Activated naive CD8-positive, alpha-beta T cell treated with anti-CD3 and anti-CD28 coated beads for 36 hours (primary cell): ENCODE measurements around the gene GADD45G. TPM values are rescaled to one million over a fixed set of nuclear protein-coding genes. Genes with fewer than 3 reads are reported as not detected.
A peak's percentile ranks its signal among the peaks of the same experiment; 100 is the strongest.

Experiments used
- DNase-seq: peaks from one replicate; pipeline ENCODE4 v3.0.0; 2021
- H3K27ac Mint-ChIP-seq: one replicate; pipeline ENCODE4 v1.8.0; 2022; ENCODE audit warnings: mild to moderate bottlenecking, moderate library complexity, mixed read lengths
- H3K27me3 Mint-ChIP-seq: one replicate; pipeline ENCODE4 v1.8.0; 2022; ENCODE audit warnings: mild to moderate bottlenecking, mixed read lengths
- H3K36me3 Mint-ChIP-seq: one replicate; pipeline ENCODE4 v1.8.0; 2021; ENCODE audit warnings: mild to moderate bottlenecking, mixed read lengths
- H3K4me1 Mint-ChIP-seq: one replicate; pipeline ENCODE4 v1.8.0; 2021; ENCODE audit warnings: mixed read lengths
- H3K4me3 Mint-ChIP-seq: one replicate; pipeline ENCODE4 v1.8.0; 2022; ENCODE audit warnings: mild to moderate bottlenecking, moderate library complexity, mixed read lengths
- H3K9me3 Mint-ChIP-seq: one replicate; pipeline ENCODE4 v1.8.0; 2022; ENCODE audit warnings: mixed read lengths
- total RNA-seq, 2 experiments: library from RNA; stranded (reverse); gene quantifications; one replicate each; pipeline ENCODE4 v1.2.3, GENCODE V29; 2021

Gene GADD45G, protein sequence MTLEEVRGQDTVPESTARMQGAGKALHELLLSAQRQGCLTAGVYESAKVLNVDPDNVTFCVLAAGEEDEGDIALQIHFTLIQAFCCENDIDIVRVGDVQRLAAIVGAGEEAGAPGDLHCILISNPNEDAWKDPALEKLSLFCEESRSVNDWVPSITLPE
- total RNA-seq, result 1 to 10 TPM; 1.4 to 1.8 TPM

DNA sequence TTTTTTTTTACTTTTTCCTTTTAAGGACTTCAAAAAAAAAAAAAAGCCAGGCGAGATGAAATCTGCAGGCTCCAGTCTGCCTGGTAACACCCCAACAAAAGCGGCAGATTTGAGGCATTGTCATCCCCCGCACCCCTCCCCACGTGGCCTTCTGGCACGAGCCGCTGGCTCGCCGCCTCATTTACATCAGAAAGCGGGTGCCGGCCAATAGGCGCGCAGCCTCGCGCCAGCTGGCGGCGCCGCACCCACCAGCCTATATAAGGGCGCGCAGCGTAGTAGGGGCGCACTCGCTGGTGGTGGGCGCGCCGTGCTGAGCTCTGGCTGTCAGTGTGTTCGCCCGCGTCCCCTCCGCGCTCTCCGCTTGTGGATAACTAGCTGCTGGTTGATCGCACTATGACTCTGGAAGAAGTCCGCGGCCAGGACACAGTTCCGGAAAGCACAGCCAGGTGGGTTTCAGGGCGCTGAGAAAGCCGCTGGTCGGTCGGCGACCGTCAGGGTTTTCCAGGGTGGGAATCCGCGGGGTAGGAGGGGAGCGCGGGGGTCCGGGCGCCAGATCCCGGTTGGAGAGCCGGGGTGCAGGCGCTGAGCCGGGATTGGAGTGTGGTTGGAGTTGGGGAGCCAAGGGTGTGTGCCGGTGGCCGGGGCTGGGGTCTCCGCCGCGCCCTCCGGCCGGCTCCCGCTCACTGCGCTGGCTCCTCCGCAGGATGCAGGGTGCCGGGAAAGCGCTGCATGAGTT, at the start of gene GADD45G:
Gene GADD45G, plus strand, starts transcription at position 284 of the 736 bp plus-strand sequence. Its CDS starts 110 bp downstream, at position 394.
- H3K4me3 Mint-ChIP-seq, result peak within 1 kb of the TSS; percentile 82
- H3K36me3 Mint-ChIP-seq, result no peaks in the 10 kb centered on the region
- no peak within 1 kb of the TSS for H3K27ac Mint-ChIP-seq
- H3K27me3 Mint-ChIP-seq, result peaks cover 4% of the 10 kb centered on the region
- H3K9me3 Mint-ChIP-seq, result no peaks in the 10 kb centered on the region
- DNase-seq, result peak; percentile 87
- peaks cover 28% of the 10 kb centered on the region for H3K4me1 Mint-ChIP-seq

DNA sequence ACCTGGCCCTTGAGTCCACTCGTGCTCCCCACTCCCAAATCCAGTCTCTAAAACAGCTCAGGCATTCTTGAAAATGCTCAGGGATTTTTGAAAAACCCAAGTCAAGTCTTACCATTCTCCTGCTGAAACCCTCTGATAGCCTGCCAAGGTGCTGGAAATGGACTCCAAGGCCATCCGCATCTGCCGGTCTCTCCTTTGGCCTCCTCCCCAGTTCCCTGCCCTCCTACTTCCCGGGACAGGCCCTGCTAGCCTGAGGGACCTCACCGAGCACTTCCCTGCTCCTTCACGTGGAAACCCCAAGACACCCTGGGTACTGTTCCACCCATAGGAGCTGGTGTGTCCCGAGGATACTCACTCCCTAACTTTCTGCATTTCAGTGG, 49.8 kb upstream of the GADD45G start:
- Mint-ChIP-seq H3K27ac (peak overlapping the region; percentile 44), H3K36me3 (no peaks in the 10 kb centered on the region), H3K27me3 (peaks cover 7% of the 10 kb centered on the region), H3K9me3 (no peaks in the 10 kb centered on the region), H3K4me3 (no peak overlapping the region), H3K4me1 (peaks cover 24% of the 10 kb centered on the region)
- DNase-seq, result no peak

DNA sequence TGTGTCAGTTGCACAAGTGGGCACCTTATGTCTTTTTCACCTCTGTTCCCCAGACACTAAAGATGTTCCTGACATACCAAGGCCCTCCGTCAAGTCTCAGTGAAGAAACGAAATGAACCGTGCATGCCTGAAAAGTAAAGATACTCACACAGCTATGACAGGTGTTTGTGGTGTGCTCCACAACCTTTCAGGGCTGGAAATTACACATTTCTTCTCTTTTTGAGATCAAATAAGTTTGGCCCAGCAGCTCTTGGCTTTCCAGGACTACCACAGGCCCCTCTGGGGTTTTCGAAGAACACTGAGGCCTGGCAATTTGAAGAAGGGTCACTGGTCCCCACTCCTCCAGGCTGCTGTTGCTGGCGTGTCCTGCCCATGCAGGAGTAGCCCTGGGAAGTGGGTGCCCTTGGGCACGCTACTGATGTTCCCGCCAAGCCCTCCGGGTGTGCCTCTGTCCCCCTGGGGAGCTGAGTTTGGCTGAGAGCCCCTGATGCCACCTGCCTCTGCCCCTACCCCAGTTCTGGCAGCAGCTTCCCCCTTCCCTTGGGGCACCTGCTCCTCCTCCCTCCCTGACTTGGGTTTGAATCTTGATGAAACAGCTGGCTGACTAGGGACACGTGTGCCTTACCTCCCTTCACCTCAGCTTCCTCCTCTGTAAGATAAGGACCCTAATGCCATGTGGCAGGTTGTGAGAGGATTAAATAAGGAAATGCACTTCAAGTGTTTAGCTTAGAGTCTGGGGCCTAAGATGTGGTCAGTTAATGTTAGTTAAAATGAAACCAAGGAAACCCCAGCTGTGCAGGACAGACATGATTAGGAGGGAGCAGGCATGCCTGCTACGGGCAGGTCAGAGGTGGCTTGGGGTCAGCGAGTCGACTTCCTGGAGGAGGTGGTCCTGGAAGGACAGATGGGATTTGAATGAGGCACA, 49.1 kb upstream of the GADD45G start:
- Mint-ChIP-seq H3K4me1 (peaks cover 24% of the 10 kb centered on the region), H3K27me3 (peaks cover 7% of the 10 kb centered on the region), H3K9me3 (no peaks in the 10 kb centered on the region), H3K4me3 (peak overlapping the region; percentile 66), H3K27ac (peak overlapping the region; percentile 34), H3K36me3 (no peaks in the 10 kb centered on the region)
- DNase-seq, result no peak

DNA sequence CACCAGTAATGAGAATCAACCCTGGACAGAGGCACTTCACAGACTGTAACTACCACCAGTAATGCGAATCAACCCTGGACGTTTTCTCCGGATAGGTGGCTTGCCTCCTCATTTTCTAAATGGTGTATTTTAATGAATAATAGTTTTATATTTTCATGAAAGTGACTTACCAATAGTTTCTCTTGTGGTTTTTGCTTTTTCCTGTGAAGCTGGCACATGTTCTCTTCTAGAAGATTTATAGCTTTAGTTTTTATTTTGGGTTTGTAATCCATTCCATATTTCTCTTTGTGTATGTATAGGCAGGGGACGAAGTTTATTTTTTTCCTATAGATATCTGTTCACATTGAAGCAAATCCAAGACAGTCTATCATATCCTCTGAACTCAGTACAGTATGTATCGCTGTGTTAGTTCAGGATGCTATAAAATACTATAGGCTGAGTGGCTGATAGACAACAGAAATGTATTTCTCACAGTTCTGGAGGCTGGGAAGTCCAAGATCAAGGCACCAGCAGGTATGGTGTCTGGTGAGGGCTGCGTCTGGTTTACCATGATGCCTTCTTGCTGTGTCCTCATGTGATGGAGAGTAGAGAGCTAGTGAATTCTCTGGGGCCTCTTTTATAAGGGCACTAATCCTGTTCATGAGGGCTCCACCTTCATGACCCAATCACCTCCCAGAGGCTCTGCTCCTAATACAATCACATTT, 46.5 kb upstream of the GADD45G start:
- no peaks in the 10 kb centered on the region for H3K36me3 Mint-ChIP-seq
- peaks cover 24% of the 10 kb centered on the region for H3K4me1 Mint-ChIP-seq
- H3K27ac Mint-ChIP-seq, result no peak overlapping the region
- DNase-seq, result no peak
- H3K4me3 Mint-ChIP-seq, result no peak overlapping the region
- no peaks in the 10 kb centered on the region for H3K9me3 Mint-ChIP-seq
- H3K27me3 Mint-ChIP-seq, result peaks cover 7% of the 10 kb centered on the region

DNA sequence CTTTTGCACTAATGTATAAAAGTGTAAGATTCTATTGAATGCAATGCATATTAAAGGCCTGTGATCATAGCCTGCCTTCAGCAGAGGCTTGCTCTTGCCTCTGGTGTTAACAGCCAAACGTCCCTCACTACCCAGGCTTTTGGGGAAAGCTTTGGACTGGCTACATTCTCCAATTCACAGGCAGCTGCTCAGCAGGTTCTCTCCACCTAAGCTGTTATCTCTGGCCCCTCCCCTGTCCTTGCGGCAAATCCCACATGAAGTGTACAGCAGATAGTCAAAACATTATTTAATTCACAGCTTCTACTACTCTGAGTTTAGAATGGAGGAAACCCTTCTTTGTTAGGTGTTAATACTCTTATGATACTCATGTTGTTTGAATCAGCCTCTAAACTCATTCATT, 45.9 kb upstream of the GADD45G start:
- Mint-ChIP-seq H3K4me3 (no peak overlapping the region), H3K9me3 (no peaks in the 10 kb centered on the region), H3K27me3 (peaks cover 7% of the 10 kb centered on the region), H3K4me1 (peaks cover 24% of the 10 kb centered on the region), H3K36me3 (no peaks in the 10 kb centered on the region), H3K27ac (no peak overlapping the region)
- no peak for DNase-seq

DNA sequence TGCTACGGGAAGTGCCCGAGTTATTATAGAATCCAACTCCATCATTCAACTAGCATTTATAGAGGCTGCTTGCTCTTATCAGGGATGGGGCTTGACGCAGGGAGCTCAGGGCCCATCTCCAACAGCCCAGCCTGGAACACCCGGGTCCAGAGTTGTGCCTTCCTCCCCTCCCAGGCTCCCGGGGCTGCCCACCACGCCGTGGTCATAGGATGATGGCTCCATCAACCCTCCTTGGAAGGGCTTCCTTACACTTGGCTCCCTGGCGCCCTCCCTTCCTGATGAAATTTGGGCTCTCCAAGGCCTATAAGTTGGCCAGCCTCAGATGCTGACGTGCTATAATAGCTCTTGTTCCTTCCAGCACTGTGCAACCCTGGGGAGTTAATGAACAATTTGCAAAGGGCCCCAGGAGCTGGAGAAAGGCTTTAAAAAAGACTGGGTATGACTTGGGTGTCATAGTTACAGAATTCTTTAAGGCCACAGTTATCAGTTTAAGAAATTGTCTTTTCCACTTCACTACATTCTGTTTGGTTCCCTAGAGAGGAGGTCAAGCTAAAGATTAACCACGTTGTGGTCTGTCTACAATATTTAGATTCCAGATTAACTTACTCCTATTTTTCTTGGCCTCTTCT, 42.5 kb upstream of the GADD45G start:
- peaks cover 13% of the 10 kb centered on the region for H3K4me1 Mint-ChIP-seq
- H3K36me3 Mint-ChIP-seq, result no peaks in the 10 kb centered on the region
- peaks cover 3% of the 10 kb centered on the region for H3K27me3 Mint-ChIP-seq
- peaks cover 3% of the 10 kb centered on the region for H3K9me3 Mint-ChIP-seq
- H3K4me3 Mint-ChIP-seq, result no peak overlapping the region
- H3K27ac Mint-ChIP-seq, result no peak overlapping the region
- no peak for DNase-seq

DNA sequence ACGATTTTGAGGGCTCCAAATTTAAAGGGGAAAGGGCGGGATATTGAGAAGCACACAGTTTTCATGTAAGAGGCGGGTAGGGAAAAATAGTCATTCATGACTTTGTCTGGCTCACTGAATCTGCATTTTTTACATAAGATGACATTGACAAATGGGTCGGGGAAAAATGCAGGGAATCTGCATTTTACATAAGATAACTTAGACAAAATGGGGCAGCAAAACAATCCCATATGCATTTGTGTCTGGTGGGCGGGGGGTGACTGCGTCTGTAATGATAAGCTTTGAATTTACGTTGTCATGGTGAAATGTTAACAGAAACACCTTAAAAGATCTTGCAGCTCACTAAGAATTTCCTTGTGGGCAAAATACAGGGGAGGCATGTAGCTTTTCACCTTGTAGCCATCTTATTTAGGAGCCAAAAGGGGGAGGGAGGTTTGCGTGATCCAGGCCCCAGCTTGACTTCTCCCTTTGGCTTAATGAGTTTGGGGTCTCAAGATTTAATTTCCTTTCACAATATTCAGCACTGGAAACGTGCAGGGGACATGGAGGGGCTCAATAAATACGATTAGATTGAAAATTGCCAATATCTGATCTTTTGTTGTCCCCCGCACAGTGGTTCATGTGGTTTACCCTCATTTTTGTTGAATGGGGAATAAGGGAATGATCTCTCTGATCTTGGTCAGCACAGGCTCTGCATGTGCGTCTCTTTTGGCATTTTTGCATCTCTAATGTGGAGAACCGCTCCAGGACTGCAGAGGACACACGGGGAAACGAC, 41.1 kb upstream of the GADD45G start:
- Mint-ChIP-seq H3K4me1 (peaks cover 11% of the 10 kb centered on the region), H3K27ac (no peak overlapping the region), H3K4me3 (no peak overlapping the region), H3K36me3 (no peaks in the 10 kb centered on the region), H3K27me3 (peaks cover 3% of the 10 kb centered on the region), H3K9me3 (peaks cover 5% of the 10 kb centered on the region)
- no peak for DNase-seq

DNA sequence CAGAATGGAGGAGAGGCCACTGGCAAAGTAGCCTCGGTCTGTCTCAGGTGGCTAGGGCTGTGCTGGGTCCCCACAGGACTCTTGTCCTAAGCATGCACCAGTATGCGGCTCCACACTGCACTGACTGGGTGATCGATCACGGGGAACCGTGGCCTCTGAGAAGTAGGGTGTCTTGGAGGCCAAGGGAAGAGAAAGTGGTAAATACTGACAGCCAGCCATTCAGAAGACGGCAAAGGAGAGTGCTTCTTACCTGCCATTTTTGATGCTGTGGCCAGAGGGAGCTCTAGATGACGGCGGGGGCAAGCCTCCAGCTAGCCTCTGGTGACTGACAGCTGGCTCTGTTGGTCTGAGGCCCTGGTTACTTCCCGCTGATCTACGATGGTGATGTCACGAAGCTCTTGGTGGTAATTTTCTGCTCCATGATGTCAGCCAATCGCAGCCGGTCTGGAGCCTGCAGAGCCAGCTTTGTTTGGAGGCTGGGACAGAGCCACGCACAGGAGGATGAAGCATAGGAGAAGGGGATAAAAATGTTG, 40.4 kb upstream of the GADD45G start:
- DNase-seq, result no peak
- H3K4me1 Mint-ChIP-seq, result peaks cover 14% of the 10 kb centered on the region
- H3K36me3 Mint-ChIP-seq, result no peaks in the 10 kb centered on the region
- peaks cover 5% of the 10 kb centered on the region for H3K9me3 Mint-ChIP-seq
- H3K4me3 Mint-ChIP-seq, result no peak overlapping the region
- H3K27me3 Mint-ChIP-seq, result peaks cover 2% of the 10 kb centered on the region
- no peak overlapping the region for H3K27ac Mint-ChIP-seq

DNA sequence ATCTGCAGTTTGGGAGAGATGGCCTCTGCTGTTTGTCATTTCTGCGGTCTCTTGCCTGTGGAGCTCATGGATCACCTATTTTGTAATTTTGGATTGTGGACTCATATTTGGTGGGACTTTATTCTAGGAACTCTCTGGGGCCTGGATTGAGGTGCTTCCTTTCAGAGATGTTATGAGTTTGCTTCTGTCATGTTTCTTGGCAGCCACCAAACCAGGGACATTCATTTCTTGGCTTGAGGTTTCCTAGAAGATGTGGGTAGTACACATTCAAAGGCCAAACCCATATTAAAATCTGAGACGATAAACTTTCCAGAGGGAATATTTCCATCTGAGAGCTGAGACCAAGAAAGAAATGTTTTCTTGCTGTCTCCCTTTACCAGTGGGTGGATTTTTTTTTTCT, 37.2 kb upstream of the GADD45G start:
- Mint-ChIP-seq H3K27me3 (peaks cover 6% of the 10 kb centered on the region), H3K4me3 (no peak overlapping the region), H3K4me1 (peaks cover 21% of the 10 kb centered on the region), H3K9me3 (peaks cover 5% of the 10 kb centered on the region), H3K27ac (no peak overlapping the region), H3K36me3 (no peaks in the 10 kb centered on the region)
- DNase-seq, result no peak

DNA sequence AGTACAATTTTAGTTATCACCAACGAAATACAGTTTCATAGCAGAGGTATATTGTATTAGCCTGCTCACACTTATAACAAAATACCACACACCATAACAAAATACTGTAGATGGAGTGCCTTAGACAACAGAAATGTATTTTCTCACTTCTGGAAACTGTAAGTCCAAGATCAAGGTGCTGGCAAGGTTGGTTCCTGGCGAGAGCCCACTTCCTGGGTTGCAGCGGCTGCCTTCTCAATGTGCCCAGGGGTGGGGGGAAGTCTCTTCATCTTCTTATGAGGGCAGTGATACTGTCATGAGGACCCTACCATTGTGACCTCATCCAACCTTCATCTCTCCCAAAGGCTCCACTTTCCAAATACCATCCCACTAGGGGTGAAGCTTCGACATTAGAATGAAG, 30.5 kb upstream of the GADD45G start:
- Mint-ChIP-seq H3K4me1 (peaks cover 17% of the 10 kb centered on the region), H3K36me3 (no peaks in the 10 kb centered on the region), H3K27me3 (peaks cover 28% of the 10 kb centered on the region), H3K9me3 (no peaks in the 10 kb centered on the region), H3K4me3 (no peak overlapping the region), H3K27ac (no peak overlapping the region)
- DNase-seq, result no peak

DNA sequence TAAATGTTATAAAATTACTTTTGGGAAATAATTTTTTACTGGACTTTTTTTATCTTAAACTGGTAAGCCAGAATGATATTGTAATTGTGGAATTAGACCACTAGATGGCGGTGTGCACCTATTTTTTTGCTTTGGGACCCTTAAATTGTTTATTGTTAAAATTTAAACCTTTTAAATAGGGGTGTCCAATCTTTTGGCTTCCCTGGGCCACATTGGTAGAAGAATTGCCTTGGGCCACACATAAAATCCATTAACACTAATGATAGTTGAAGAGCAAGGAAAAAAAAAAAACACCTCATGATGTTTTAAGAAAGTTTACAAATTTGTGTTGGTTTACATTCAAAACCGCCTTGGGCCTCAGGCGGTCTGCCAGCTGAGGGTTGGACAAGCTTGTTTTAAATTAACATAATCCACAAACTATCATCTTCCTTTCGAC, 28.4 kb upstream of the GADD45G start:
- Mint-ChIP-seq H3K36me3 (no peaks in the 10 kb centered on the region), H3K4me3 (no peak overlapping the region), H3K4me1 (peaks cover 19% of the 10 kb centered on the region), H3K27ac (no peak overlapping the region), H3K27me3 (peaks cover 41% of the 10 kb centered on the region), H3K9me3 (no peaks in the 10 kb centered on the region)
- no peak for DNase-seq

DNA sequence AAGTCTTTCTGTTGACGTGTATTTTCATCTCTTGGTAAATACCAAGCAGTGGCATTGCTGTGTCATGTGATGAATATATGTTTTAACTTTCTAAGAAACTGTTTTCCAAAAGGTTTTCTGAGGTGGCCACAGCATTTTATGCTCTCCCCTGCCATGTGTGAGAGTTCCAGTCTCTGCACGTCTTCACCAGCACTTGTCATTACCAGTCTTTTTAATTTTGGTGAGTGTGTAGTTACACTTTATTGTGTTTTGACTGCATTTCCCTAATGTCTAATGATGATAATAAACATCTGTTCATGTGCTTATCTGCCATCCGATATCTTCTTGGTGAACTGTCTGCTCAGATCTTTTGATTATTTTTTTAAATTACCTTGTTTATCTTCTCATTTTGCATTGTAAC, 27.4 kb upstream of the GADD45G start:
- no peaks in the 10 kb centered on the region for H3K36me3 Mint-ChIP-seq

DNA sequence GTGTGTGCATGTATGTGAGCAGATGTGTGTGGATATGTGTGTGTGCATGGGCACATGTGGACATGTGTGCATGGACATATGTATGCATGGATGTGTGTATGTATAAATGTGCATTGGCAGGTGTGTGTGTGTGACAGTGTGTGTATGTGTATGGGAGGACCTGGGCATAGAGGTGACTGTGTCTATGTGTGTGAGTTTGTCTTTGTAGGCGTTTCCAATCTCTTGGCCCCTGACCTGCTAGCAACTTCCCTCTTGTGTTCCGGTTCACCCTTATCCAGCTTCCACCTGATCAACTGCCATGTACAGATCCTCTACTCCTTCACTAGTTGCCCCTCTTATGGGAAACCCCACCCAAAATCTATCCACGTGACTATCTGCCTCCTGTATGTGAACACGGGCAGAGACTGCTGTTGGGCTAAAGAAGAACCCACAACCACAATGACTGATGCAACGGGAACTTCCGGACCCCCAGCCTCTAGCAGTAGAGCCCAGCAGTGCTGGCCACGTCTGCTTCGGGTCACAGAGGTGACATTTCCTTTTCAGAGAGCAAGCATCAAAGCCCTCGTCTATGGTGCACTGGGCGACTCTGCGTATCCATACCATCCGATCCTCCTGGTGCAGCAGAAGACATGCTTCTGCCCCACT, 24.9 kb upstream of the GADD45G start:
- Mint-ChIP-seq H3K36me3 (no peaks in the 10 kb centered on the region), H3K27ac (peak overlapping the region; percentile 19), H3K4me1 (peaks cover 11% of the 10 kb centered on the region), H3K9me3 (peaks cover 6% of the 10 kb centered on the region), H3K4me3 (no peak overlapping the region), H3K27me3 (peaks cover 52% of the 10 kb centered on the region)
- DNase-seq, result peak; percentile 49

More for the DNA sequence above, 27.4 kb upstream of the GADD45G start:
- DNase-seq, result no peak
- Mint-ChIP-seq H3K4me1 (peaks cover 19% of the 10 kb centered on the region), H3K9me3 (no peaks in the 10 kb centered on the region), H3K4me3 (no peak overlapping the region), H3K27ac (no peak overlapping the region), H3K27me3 (peaks cover 40% of the 10 kb centered on the region)
